Large intestine (tissue), 3 donors: ENCODE measurements around the gene PRKAR2B. TPM values are rescaled to one million over a fixed set of nuclear protein-coding genes. Genes with fewer than 3 reads are reported as not detected.
"Not testable (repeated sequence)": the region's sequence is repeated elsewhere in the genome, so short reads cannot be mapped to it uniquely, and the experiment has no call there.

Experiments
- DNase-seq, 2 donors: peaks; one replicate each; pipeline versions ENCODE4 v3.0.0 to v3.0.0-alpha.2; 2013
- H3K27ac ChIP-seq: one replicate; pipeline ENCODE4 v1.5.1; 2013; ENCODE audit warnings: low read length
- H3K27me3 ChIP-seq: 2 replicates; pipeline ENCODE4 v1.6.1; 2013; ENCODE audit warnings: low read length; ENCODE audit not compliant: control insufficient read depth, insufficient read depth
- H3K36me3 ChIP-seq: 2 replicates; pipeline ENCODE4 v1.6.1; 2013; ENCODE audit warnings: low read length; ENCODE audit not compliant: control insufficient read depth, insufficient read depth
- H3K4me1 ChIP-seq: one replicate; pipeline ENCODE4 v1.6.1; 2013; ENCODE audit warnings: low read length; ENCODE audit not compliant: control insufficient read depth, insufficient read depth
- H3K4me3 ChIP-seq: one replicate; pipeline ENCODE4 v1.5.1; 2013; ENCODE audit warnings: low read length
- H3K9me3 ChIP-seq: one replicate; pipeline ENCODE4 v1.6.1; 2013; ENCODE audit warnings: mild to moderate bottlenecking, low read depth, low read length, moderate library complexity; ENCODE audit not compliant: control insufficient read depth
- WGBS: methylation state at CpG from one replicate; pipeline ENCODE4 v1.1.5; 2013; ENCODE audit warnings: low lambda C conversion rate; ENCODE audit not compliant: insufficient coverage; 5-methylcytosine and 5-hydroxymethylcytosine counted together
- polyA plus RNA-seq: library from polyadenylated mRNA; unstranded; fragments of 120-200 nt; gene quantifications from one replicate; pipeline ENCODE4 v1.2.1, GENCODE V29; 2013

Gene PRKAR2B
- polyA plus RNA-seq, 1 donor: 16.3 TPM

- H3K27me3 ChIP-seq: no peaks in the 10 kb centered on the region
Measured at GRCh38 chr7:107037717-107038603, 6.5 kb upstream of the PRKAR2B start.

GRCh38 chr7:107039199-107039900, 5.2 kb upstream of the PRKAR2B start:
- no peak for DNase-seq
- H3K27me3 ChIP-seq: no peaks in the 10 kb centered on the region
- no peaks in the 10 kb centered on the region for H3K4me1 ChIP-seq
- no CpG with 5 or more reads among the region's 2 CpGs for WGBS
- H3K36me3 ChIP-seq: no peaks in the 10 kb centered on the region
- H3K27ac ChIP-seq: no peak overlapping the region
- H3K4me3 ChIP-seq: no peak overlapping the region
- H3K9me3 ChIP-seq: peaks cover 3% of the 10 kb centered on the region

More at GRCh38 chr7:107037717-107038603, 6.5 kb upstream of the PRKAR2B start:
- Histone ChIP-seq H3K36me3 (no peaks in the 10 kb centered on the region), H3K4me1 (no peaks in the 10 kb centered on the region), H3K4me3 (no peak overlapping the region), H3K9me3 (peaks cover 3% of the 10 kb centered on the region), H3K27ac (no peak overlapping the region)
- WGBS: 63% methylated on average over 2 of the region's 3 CpGs
- no peak for DNase-seq

- Histone ChIP-seq H3K4me3 (no peak overlapping the region), H3K27ac (no peak overlapping the region), H3K9me3 (peaks cover 3% of the 10 kb centered on the region), H3K27me3 (peaks cover 12% of the 10 kb centered on the region), H3K36me3 (no peaks in the 10 kb centered on the region), H3K4me1 (peaks cover 12% of the 10 kb centered on the region)
- DNase-seq: no peak
- WGBS: no CpG with 5 or more reads among the region's 2 CpGs
Measured at GRCh38 chr7:107041097-107041496, 3.4 kb upstream of the PRKAR2B start.

GRCh38 chr7:107041764-107042163, 2.7 kb upstream of the PRKAR2B start:
- WGBS: no CpG with 5 or more reads among the region's 4 CpGs
- not testable (repeated sequence) for DNase-seq

GRCh38 chr7:107042326-107042910, 2.1 kb upstream of the PRKAR2B start:
- H3K4me1 ChIP-seq: peaks cover 12% of the 10 kb centered on the region
- no CpG with 5 or more reads among the region's 43 CpGs for WGBS
- DNase-seq: not testable (repeated sequence)

More at GRCh38 chr7:107041764-107042163, 2.7 kb upstream of the PRKAR2B start:
- H3K27ac ChIP-seq, H3K36me3 ChIP-seq, H3K4me3 ChIP-seq, H3K9me3 ChIP-seq: not testable (repeated sequence)
- H3K27me3 ChIP-seq: peaks cover 16% of the 10 kb centered on the region
- H3K4me1 ChIP-seq: peaks cover 12% of the 10 kb centered on the region

GRCh38 chr7:107043491-107043890, 1.0 kb upstream of the PRKAR2B start:
- H3K27ac ChIP-seq: no peak overlapping the region

More at GRCh38 chr7:107042326-107042910, 2.1 kb upstream of the PRKAR2B start:
- H3K36me3 ChIP-seq, H3K4me3 ChIP-seq, H3K27ac ChIP-seq, H3K9me3 ChIP-seq: not testable (repeated sequence)
- H3K27me3 ChIP-seq: peaks cover 19% of the 10 kb centered on the region

GRCh38 chr7:107043921-107044346, 571 bp upstream of the PRKAR2B start:
- Histone ChIP-seq H3K27ac (peak overlapping the region; percentile 13), H3K36me3 (no peaks in the 10 kb centered on the region), H3K9me3 (peaks cover 3% of the 10 kb centered on the region), H3K4me1 (peaks cover 12% of the 10 kb centered on the region), H3K27me3 (peaks cover 19% of the 10 kb centered on the region), H3K4me3 (peak overlapping the region; percentile 36)
- no peak for DNase-seq
- WGBS: 41% methylated on average over 6 of the region's 6 CpGs

More at GRCh38 chr7:107043491-107043890, 1.0 kb upstream of the PRKAR2B start:
- H3K9me3 ChIP-seq: peaks cover 3% of the 10 kb centered on the region
- H3K4me3 ChIP-seq: no peak overlapping the region
- 75% methylated on average over 2 of the region's 4 CpGs for WGBS
- no peak for DNase-seq
- peaks cover 19% of the 10 kb centered on the region for H3K27me3 ChIP-seq
- H3K36me3 ChIP-seq: no peaks in the 10 kb centered on the region
- H3K4me1 ChIP-seq: peaks cover 12% of the 10 kb centered on the region

GRCh38 chr7:107045195-107045960, 873 bp downstream of the PRKAR2B start:
- Histone ChIP-seq H3K27ac (no peak overlapping the region), H3K4me1 (peaks cover 12% of the 10 kb centered on the region), H3K9me3 (peaks cover 3% of the 10 kb centered on the region), H3K4me3 (peak overlapping the region; percentile 56), H3K36me3 (no peaks in the 10 kb centered on the region), H3K27me3 (peaks cover 19% of the 10 kb centered on the region)
- 0% methylated on average over 2 of the region's 29 CpGs for WGBS
- peak in 1 of 2 donors; percentile 6 for DNase-seq

GRCh38 chr7:107045980-107046379, 1.5 kb downstream of the PRKAR2B start:
- Histone ChIP-seq H3K9me3 (peaks cover 3% of the 10 kb centered on the region), H3K4me3 (peak overlapping the region; percentile 56), H3K27ac (no peak overlapping the region), H3K27me3 (peaks cover 19% of the 10 kb centered on the region), H3K36me3 (no peaks in the 10 kb centered on the region), H3K4me1 (peaks cover 12% of the 10 kb centered on the region)
- DNase-seq: peak in 1 of 2 donors; percentile 16
- 60% methylated on average over 1 of the region's 1 CpG for WGBS
